GM23338 (cell line): ENCODE data around the gene VENTX.

Experiments used
- CREB1 ChIP-seq: fragments of 250-450 bp; sonication (Bioruptor Pico); IDR thresholded peaks from 2 replicates; pipeline ENCODE4 v1.5.0; 2020; ENCODE audit warnings: low read depth, mild to moderate bottlenecking, moderate library complexity
- ETS1 ChIP-seq: IDR thresholded peaks from 2 replicates; pipeline ENCODE4 v1.6.1; 2016; ENCODE audit warnings: antibody characterized with exemption
- EZH2 ChIP-seq: fragments of 200-600 bp; sonication (generic); IDR thresholded peaks from one replicate; pipeline ENCODE4 v1.8.0; 2017; ENCODE audit warnings: antibody characterized with exemption, mild to moderate bottlenecking, low read depth; ENCODE audit not compliant: unreplicated experiment
- EZH2phosphoT487 ChIP-seq: fragments of 200-600 bp; sonication (generic); IDR thresholded peaks from one replicate; pipeline ENCODE4 v1.8.1; 2018; ENCODE audit warnings: antibody characterized with exemption; ENCODE audit not compliant: unreplicated experiment
- JUNB ChIP-seq: IDR thresholded peaks from one replicate; pipeline ENCODE4 v1.6.1; 2016; ENCODE audit warnings: antibody characterized with exemption; ENCODE audit not compliant: unreplicated experiment
- POLR2AphosphoS5 ChIP-seq: IDR thresholded peaks from 2 replicates; pipeline ENCODE4 v1.6.1; 2016; ENCODE audit warnings: antibody characterized with exemption, low read depth
- STAT1 ChIP-seq: IDR thresholded peaks from one replicate; pipeline ENCODE4 v1.6.1; 2016; ENCODE audit warnings: antibody characterized with exemption; ENCODE audit not compliant: unreplicated experiment
- ZNF331 ChIP-seq: fragments of 250-450 bp; sonication (Bioruptor Pico); IDR thresholded peaks from 2 replicates; pipeline ENCODE4 v1.5.0; 2020; ENCODE audit warnings: low read depth, mild to moderate bottlenecking, moderate library complexity
- TF ChIP-seq, protein P1 (sequence below), 2 experiments: fragments of 200-600 bp in 1 of 2; sonication (generic) in 1 of 2; conservative IDR thresholded peaks; 2 replicates each; pipeline versions ENCODE4 v1.5.1 to v1.6.1; 2016 to 2017; ENCODE audit warnings: antibody characterized with exemption in 2 of 2, low read depth in 2 of 2, mild to moderate bottlenecking in 2 of 2, moderate library complexity in 1 of 2
- TF ChIP-seq, protein P2 (sequence below): IDR thresholded peaks from one replicate; pipeline ENCODE4 v1.6.1; 2018; ENCODE audit warnings: antibody characterized with exemption; ENCODE audit not compliant: unreplicated experiment

DNA sequence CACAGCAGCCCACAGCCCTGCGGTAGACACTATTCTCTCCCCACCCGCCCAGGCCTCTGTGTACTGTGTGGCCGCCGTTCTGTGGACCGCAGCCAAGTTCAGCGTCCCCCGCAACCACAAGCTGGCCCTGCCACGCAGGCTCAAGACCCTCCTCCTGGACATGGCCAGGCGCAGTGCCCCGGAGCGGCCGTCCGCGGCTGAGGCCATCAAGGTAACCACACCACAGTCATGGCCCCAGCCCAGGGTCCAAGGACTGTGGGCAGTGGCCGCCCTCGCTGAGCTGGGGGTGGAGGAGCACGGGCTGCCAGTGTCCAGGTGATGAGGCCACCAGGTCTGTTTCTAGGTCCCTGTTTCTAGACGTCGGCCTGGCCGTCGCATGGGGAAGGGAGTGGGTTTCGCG is 42.0 kb upstream of the VENTX start:
- TF ChIP-seq, protein P1, sequence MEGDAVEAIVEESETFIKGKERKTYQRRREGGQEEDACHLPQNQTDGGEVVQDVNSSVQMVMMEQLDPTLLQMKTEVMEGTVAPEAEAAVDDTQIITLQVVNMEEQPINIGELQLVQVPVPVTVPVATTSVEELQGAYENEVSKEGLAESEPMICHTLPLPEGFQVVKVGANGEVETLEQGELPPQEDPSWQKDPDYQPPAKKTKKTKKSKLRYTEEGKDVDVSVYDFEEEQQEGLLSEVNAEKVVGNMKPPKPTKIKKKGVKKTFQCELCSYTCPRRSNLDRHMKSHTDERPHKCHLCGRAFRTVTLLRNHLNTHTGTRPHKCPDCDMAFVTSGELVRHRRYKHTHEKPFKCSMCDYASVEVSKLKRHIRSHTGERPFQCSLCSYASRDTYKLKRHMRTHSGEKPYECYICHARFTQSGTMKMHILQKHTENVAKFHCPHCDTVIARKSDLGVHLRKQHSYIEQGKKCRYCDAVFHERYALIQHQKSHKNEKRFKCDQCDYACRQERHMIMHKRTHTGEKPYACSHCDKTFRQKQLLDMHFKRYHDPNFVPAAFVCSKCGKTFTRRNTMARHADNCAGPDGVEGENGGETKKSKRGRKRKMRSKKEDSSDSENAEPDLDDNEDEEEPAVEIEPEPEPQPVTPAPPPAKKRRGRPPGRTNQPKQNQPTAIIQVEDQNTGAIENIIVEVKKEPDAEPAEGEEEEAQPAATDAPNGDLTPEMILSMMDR (conservative IDR thresholded peaks at IDR 0.05; ENCODE audit: low read depth in 2 of 2) = no peak
- no peak for TF ChIP-seq STAT1
- no peak for TF ChIP-seq JUNB
- no peak for TF ChIP-seq ETS1
- no peak for TF ChIP-seq EZH2
- TF ChIP-seq POLR2AphosphoS5 = no peak
- TF ChIP-seq EZH2phosphoT487 = no peak
- TF ChIP-seq, protein P2, sequence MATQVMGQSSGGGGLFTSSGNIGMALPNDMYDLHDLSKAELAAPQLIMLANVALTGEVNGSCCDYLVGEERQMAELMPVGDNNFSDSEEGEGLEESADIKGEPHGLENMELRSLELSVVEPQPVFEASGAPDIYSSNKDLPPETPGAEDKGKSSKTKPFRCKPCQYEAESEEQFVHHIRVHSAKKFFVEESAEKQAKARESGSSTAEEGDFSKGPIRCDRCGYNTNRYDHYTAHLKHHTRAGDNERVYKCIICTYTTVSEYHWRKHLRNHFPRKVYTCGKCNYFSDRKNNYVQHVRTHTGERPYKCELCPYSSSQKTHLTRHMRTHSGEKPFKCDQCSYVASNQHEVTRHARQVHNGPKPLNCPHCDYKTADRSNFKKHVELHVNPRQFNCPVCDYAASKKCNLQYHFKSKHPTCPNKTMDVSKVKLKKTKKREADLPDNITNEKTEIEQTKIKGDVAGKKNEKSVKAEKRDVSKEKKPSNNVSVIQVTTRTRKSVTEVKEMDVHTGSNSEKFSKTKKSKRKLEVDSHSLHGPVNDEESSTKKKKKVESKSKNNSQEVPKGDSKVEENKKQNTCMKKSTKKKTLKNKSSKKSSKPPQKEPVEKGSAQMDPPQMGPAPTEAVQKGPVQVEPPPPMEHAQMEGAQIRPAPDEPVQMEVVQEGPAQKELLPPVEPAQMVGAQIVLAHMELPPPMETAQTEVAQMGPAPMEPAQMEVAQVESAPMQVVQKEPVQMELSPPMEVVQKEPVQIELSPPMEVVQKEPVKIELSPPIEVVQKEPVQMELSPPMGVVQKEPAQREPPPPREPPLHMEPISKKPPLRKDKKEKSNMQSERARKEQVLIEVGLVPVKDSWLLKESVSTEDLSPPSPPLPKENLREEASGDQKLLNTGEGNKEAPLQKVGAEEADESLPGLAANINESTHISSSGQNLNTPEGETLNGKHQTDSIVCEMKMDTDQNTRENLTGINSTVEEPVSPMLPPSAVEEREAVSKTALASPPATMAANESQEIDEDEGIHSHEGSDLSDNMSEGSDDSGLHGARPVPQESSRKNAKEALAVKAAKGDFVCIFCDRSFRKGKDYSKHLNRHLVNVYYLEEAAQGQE = no peak
- no peak for TF ChIP-seq ZNF331 (CRISPR knock-in tag)
- TF ChIP-seq CREB1 (CRISPR knock-in tag) = no peak
